GM19467 (cell line): ENCODE results near the gene GRIK1.
"Not testable (repeated sequence)": the region's sequence is repeated elsewhere in the genome, so short reads cannot be mapped to it uniquely, and the experiment has no call there.

Source experiments
- ATAC-seq: cut with Tn5 transposase; IDR thresholded peaks from one replicate; pipeline ENCODE4 v1.9.1; 2021; ENCODE audit warnings: mild to moderate bottlenecking, moderate library complexity; ENCODE audit not compliant: unreplicated experiment

GRIK1 gene

GRCh38 chr21:29626801-29627470 lies 312.9 kb downstream of the GRIK1 start:
- no peak for ATAC-seq

- ATAC-seq, result no peak
Measured at GRCh38 chr21:29625990-29626389, 313.8 kb downstream of the GRIK1 start.

DNA sequence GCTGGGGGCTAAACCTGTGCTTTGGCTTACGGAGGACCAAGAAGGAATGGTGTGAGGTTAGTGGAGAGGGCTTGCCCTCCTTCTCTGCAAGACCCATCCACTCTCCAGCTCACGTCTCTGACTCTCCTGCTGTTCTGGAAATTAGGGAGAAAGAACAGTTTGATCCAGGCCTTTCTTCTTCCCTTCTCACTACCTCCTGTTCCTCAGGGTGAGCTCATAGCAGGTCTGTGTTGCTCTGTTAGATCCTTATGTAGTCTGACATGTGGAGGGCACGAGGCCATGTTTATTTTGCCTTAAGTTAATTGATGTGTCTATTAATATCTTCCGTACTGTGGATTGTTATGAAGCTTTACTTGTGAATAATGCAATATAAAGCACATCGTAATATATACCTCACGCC lies 315.0 kb downstream of the GRIK1 start:
- no peak for ATAC-seq

GRCh38 chr21:29621525-29621924 lies 318.3 kb downstream of the GRIK1 start:
- no peak for ATAC-seq

GRCh38 chr21:29616209-29616751 lies 323.5 kb downstream of the GRIK1 start:
- ATAC-seq, result no peak

DNA sequence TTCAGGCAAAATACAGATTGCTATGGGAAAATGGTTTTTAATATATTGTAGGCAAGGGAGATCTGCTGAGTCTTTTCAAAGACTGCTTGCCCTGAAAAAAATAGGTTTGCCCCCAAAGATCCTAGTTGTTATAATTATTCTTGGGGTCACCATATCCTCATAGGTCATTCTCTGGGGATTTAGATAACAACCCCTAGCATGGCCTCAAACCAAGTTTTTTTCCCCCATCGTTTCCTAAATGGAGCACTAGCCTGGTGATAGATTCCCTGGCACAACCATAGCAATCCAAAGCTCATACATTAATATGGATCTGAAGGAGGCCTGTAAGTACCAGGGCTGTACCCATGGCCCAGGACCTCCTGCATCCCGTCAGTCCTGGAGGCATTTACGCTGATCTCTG lies 325.9 kb downstream of the GRIK1 start:
- no peak for ATAC-seq

DNA sequence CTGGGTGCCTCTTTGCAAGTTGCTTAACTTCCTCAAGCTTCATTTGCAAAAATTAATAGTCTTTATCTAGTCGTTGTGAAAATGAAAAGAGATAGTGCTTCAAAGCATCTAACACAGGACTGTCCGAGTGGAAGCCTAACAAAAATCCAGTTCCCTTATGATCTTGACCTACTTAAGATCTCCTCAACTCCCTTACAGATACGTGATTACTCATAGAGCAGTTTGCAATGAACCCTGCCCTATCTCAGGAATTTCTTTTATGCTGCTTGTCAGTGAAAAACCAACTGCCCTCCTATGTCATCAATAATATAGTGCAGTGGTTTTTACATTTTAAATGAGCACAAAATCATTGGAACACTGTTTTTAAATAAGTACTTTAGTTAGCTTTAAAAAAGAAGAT lies 326.8 kb downstream of the GRIK1 start:
- ATAC-seq, result no peak

DNA sequence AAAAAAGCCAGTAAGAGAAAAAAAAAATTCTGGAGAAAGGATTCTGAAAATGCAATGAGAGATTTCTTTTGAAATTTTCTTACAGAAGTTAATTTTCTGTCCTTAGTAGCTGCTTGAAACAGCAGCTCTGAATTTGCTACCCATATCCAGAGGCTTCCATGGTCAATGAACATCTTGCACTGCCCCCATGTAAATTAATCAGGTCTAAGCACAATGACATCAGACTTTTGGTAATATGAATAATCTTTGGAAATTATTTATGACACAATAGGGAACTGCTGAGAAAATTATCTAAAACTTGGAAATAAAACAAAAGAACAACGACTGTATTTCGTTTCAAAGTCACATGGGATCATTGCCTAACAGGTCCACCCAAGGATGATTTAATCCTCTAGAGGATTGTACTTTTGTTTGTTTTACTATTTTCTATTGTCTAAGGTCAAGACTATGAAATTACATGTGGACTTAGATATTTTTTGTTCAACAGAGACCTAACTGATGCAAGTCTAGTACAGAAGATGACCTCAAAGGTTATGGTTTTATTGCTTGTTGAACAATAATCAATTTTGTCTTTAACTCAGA lies 328.9 kb downstream of the GRIK1 start:
- ATAC-seq, result no peak

DNA sequence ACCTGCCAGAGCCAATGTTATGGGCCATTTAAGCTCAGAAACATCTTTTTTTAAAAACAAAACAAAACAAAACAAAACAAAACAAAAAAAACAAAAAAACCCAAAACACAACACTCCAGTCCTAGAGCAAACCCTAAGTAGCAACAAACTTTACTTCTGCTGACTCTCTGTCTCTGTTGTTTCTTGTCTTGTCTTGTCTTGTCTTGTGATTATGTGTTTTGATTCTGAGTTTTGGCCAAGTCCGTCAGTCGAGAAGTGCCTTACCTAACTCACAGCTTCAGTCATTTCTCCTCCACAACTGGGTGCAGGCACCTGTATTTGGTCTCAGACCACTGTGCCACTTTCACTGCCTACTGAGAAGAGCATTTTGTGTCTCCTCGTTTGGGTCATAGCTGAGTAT lies 333.2 kb downstream of the GRIK1 start:
- no peak for ATAC-seq

DNA sequence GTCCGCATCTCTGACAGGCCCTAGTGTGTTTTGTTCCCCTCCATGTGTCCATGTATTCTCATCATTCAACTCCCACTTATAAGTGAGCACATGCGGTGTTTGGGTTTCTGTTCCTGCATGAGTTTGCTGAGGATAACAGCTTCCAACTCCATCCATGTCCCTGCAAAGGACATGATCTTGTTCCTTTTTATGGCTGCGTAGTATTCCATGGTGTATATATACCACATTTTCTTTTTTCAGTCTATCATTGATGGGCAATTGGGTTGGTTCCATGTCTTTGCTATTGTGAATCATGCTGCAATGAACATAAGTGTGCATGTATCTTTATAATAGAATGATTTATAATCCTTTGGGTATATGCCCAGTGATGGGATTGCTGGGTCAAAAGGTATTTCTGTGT lies 334.6 kb downstream of the GRIK1 start:
- ATAC-seq, result not testable (repeated sequence)

DNA sequence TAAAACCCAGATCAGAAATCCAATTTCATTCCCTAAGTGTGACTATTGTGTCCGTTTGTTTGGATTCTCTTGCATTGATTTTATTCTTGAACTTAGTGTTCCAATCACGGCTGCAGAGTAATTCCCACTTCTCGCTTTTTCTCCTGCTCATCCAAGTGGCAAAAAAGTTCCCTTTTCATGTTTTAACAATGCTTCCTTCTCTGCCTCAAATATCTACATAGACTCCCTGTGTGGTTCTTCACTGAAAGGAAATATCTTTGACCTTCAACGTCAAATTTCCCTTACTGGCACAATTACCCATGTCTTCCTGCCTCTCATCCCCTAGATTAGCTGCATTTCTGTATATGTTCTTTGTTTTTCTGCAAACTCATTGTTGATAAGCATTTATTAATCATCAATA lies 335.7 kb downstream of the GRIK1 start:
- no peak for ATAC-seq

- ATAC-seq, result no peak
Measured at GRCh38 chr21:29601047-29601446, 338.7 kb downstream of the GRIK1 start.

- no peak for ATAC-seq
Measured at GRCh38 chr21:29586696-29587095, 353.1 kb downstream of the GRIK1 start.

DNA sequence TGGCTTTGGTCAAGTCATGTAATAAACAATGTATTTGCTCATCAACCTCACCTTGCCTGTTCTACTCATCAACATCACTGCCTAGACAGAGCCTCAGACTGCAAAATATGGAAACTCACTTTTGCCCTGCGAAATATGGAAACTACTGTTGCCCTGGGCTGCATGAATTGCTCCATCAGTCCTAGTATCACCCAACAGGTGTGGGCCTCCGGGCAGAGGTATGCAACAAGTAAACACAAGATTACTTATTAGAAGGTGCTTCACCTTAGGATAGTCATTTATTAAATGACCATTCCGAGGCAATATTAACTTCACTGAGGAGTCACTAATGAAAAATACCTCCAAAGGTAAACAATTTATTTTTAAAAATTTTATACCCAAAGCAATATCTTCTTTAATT lies 354.3 kb downstream of the GRIK1 start:
- ATAC-seq, result no peak

DNA sequence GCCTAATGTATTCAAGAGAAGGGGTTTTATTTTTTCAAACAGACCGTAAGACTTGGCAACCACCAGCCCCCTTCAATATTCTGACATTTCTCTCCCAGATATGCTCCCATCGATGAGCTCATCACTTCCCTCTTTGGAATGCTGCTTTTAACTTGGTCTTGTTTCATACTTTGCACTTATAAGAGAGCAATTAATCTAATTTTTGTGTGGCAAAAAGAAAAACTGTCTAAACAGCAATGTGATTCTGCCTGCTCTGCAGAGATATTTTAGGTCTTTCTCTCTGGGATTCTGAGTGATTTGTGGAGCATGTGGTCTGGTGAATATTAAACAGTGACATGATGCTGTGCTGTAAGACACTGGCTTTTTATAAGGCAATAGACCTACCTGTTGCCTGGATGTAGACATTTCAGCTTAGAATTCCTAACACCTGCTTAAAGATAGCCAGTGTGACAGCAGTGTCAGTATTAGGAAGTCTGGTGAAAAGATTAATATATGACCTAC lies 356.3 kb downstream of the GRIK1 start:
- no peak for ATAC-seq

DNA sequence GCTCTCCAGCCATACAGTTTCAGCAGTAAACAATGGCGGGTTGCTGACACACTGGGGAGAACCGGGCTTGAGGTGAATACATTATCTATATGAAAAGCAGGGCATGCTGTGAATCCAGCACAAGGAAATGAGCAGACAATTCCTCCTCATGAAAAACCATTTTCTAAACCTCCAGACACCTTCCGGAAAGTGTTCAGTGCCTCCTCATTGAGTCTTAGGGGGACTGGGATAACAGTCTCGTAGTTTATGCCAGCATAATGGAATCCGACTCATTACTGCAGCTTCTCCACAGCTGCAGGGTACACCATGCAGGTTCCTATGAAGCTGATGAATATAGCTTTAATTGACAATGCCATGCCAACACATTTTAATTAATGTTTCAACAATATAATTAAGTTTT lies 356.9 kb downstream of the GRIK1 start:
- no peak for ATAC-seq

- ATAC-seq, result no peak
Measured at GRCh38 chr21:29581393-29581792, 358.4 kb downstream of the GRIK1 start.

DNA sequence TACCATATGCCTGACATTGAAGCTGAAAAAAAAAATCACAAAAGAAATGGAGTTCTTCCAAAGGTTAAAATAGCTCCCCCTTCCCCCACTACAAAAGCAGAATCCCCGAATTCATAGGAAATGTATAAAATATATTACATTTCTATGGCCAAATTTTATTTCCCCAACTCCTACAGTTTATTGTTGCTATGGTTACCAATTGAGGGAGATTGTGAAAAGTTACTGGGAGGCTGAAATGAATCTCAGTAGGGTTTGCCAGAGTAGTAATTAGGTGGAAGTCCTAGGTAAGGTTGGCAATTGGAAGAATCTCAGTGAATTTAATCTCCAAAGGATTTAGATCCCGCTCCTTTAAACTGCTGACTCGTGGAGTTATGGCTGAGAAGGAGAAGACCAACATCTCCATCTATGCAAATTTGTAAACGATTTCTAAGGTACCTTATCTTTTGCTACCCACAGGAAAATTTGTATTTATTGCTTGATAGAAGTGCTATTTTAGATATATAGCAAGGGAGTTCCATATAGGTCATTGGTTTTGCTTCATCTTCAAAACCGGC lies 359.0 kb downstream of the GRIK1 start:
- no peak for ATAC-seq

DNA sequence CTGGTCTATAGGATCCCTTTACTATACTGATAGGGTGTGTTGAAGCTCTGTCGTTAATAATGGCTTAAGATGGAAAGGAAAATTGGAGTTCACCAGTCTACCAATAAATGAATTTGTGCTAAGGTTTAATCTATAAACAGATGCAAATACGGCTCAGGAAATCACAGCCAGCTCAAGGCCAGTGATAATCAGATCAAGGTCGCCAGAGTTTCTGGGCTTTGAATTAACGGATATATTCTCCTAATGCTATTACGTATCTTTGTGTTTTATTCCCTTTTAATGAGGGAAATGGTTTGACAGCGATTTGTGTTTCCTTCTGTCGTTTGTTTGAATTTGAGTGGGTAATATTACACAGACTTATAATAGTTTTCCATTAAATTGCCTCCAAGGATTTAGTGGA lies 361.5 kb downstream of the GRIK1 start:
- ATAC-seq, result no peak

DNA sequence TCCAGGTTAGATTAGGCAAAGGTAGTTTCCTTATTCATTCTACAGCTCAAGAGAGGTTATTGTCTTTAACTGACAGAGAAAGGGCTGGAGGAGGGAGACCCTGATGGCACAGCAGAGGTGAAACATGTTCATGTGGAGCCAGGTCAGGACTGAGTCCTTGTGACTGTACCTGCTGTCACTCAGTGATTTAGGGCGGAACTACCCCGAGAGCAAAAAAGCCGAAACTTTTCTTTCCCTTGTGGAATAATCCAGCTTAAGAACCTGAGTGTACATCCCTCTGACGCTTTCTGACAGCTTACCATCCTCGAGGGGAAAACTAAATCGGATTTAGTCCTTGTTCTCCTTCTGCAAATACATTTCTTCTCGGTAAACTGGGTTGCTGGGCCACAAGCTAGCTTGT lies 367.8 kb downstream of the GRIK1 start:
- no peak for ATAC-seq

DNA sequence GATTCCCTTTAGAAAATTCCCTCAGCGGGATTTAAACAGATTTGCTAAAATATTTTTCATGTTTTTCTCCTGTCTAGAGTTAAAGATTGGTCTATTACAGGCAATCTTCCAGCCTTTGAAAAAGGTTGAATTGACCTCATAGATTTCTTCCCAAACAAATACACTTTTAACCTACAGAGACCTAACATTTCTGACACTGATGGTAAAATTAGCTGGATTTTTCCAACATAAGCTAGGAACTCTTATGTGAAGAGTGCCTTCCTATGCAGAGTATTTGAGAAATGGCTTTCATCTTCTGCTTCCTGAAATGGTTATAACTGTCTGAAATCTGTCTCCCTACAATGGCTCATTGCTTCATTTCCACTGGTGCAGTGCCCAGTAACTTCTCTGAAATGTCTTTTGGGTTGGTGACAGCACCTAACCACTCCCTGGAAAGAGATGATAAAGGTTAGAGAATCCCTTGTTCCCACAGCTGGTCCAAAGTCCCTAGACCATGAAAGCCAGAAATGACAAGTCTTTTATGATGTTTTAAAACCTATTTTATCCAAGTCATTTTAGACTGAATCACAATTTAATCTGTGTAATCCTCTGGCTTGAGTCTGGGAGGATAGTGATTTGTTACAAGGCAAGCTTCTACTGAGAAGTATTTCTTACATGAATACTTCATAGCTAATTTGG lies 371.6 kb downstream of the GRIK1 start:
- no peak for ATAC-seq
